COLO668 (cell line): ENCODE data around the gene CFAP119.
"Not testable (repeated sequence)": the region's sequence is repeated elsewhere in the genome, so short reads cannot be mapped to it uniquely, and the experiment has no call there.

ENCODE experiments used
- DNase-seq: peaks from one replicate; lab custom pipeline; 2025; ENCODE audit not compliant: unreplicated experiment; lab: John Stamatoyannopoulos, UW

Gene CFAP119

DNA sequence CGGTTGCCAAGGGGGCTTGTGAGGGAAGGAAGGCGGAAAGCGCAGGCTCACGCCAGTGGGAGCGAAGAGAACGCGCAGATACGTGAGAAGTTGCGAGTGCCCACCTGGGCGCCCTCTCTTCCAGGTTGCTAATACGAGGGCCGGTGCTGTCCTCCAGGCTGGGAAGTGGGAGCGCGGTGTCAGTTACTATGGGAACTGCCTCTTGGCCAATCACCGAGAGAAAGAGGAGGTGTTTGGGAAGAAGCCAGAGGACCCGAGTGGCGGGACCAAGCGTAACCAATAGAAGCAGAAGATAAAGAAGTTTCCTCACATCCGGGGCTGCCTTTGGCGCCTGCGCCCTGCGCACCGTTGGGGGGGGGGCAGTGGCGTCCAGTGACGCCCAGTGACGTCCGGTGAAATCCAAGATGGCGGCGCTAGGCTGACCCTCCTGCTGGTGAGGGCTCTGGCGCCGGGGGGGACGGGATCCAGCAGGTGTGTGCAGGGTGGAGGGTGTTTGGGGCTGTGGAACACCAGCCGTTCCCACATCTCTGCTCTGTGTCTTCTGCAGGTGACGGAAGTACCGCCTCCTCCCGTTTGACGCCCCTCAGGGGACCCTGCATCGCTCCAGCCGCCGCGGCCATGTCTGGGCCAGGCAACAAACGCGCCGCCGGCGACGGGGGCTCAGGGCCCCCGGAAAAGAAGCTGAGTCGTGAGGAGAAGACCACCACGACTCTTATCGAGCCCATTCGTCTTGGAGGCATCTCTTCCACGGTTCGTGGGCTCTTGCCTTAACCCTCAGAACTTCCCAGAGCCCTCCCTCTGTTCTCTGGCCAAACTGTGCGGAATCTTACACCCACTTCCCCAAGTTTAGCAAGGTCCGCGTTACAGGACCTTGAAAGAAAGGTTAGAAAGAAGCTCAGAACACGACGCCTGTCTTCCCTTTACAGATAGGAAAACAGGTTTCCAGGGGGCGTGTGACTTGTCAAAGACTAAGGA is at the start of gene CFAP119, which contains the start of gene RNF40:
TSS of gene CFAP119 (minus strand) at position 135 of the 975 bp plus-strand sequence. CDS start 314 bp downstream, outside the sequence.
TSS of gene RNF40 (plus strand) at position 395 of the 975 bp plus-strand sequence. CDS start at position 619, 224 bp downstream.
- DNase-seq: peak; percentile 95

GRCh38 chr16:30809675-30810074 is 47.8 kb upstream of the CFAP119 start:
- DNase-seq: not testable (repeated sequence)

GRCh38 chr16:30808890-30809426 is 47.1 kb upstream of the CFAP119 start:
- DNase-seq: not testable (repeated sequence)

DNA sequence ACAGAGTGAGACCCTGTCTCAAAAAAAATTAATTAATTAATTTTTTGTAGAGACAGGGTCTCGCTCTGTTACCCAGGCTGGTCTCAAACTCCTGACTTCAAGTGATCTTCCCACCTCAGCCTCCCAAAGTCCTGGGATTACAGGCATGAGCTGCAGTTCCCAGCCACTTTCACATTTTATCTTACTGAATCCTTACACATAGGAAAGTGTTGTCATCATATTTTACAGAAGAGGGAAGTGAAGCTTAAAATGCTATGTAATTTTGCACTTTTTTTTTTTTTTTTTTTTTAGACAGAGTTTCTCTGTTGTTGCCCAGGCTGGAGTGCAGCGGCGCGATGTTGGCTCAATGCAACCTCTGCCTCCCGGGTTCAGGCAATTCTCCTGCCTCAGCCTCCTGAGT is 46.3 kb upstream of the CFAP119 start:
- DNase-seq: no peak

DNA sequence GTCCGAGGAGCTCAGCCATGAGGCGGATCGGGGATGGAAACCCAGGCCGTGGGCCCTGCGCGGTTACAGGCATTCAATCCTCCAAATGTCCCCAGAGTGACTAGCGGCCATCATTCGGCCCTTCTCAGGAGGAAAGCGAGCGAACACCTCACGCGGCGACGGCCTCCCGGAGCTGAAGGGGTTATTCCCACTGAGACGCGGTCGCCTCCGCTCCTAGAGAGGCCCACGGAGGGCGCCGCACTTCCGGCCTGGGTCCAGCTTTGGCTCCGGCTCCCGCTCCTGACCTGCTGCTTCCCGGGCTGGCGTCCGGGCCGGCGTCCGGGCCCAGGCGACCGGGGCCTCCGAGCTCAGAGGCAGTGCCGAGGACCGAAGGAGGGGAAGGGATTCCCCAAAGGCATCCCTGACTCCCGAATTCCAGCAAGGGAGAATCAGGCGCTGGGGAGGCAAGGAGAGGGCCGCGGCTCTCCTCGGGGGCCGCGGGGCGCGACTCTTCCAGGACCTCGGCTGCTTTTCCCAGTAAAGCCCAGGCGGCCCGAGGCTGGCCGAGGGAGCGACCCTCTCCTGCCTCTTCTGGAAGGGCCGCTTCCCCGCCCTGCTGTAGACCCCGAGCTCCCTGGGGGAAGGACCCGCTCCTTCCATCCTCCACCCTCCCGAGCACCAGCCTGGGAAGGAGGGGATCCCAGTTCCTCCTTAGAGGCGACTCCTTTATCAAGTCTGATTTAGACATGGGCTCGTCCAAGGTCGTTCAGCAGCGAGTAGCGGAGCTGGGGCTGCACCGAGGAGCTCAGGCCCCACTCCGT is 43.7 kb upstream of the CFAP119 start:
- peak; percentile 89 for DNase-seq

GRCh38 chr16:30805056-30805369 is 43.2 kb upstream of the CFAP119 start:
- no peak for DNase-seq

DNA sequence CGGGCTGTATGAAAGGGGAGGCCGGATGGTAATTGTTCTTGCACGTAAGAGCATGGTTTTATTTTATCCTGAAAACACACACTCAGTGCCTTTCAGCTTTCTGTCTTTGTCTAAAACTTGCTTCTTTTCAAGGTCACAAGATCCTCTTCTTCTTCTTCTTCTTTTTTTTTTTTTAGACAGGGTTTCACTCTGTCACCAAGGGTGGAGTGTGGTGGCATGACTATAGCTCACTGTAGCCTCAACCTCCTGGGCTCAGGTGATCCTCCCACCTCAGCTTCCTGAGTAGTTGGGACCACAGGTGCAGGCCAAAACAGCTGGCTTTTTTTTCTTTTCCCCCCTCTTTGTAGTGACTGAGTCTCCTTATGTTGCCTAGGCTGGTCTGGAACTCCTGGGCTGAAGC is 41.1 kb upstream of the CFAP119 start:
- no peak for DNase-seq

DNA sequence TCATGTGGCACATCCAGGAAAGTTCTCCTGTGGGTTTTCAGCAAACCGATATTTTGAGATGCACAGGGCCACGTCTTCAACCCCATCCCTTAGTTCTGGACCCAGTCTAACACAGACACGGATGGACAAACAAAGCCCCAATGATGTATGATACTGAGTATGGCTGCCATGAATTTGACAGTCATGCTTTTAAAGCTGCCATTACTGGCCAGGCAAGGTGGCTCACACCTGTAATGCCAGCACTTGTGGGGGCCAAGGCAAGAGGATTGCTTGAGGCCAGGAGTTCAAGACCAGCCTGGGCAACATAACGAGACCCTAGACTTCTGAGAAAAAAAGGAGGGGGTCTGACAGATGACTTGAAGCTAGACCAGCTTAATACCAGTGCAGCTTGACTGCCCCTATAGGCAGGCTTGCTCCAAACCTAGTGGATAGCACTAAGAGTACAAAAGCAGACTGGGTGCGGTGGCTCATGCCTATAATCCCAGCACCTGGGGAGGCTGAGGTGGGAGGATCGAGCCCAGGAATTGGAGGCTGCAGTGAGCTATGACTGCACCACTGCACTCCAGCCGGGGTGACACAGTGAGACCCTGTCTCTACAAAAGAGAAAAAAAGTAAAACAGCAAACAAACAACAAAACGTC is 35.9 kb upstream of the CFAP119 start:
- no peak for DNase-seq

DNA sequence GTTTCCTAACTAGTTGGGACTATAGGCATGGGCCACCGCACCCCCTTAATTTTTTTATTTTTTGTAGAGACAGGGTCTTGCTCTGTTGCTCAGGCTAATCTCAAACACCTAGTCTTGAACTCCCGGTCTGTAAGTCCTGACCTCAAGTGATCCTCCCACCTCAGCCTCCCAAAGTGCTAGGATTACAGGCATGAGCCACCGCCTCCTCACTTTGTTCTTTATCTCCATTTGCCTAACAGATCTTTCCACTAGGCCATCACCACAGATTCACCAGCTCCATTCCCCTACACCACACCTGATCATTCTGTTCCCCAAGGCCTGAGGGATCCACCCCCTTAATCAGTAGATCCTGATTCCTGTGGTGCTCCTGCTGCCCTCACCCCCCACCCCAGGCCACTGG is 32.8 kb upstream of the CFAP119 start:
- DNase-seq: no peak

DNA sequence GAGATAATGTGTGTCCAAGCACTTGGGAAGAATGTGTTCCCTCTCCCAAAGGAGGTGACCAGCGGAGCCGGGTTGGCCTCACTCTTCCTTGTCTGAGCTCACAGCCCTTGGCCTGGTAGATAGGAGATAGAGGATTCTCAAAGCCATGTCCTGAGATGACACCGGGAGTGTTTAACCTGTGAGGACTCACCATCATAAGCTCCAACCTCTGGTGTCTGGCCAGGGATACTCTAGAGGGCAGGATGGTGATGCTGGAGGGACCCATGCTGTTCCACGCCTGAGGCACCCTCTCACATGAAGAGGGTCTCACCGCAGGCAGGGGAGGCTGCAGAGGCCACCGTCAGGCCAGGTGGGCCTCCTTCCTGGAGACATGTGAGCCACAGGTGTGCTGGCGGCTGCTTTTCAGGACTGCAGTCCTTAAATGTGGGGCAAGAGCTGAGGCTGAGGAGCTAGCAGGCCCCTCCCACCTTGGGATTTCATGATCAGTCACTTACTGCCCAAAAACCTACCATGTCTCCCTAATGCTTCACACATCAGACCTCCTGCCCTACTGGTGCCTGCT is 31.7 kb upstream of the CFAP119 start:
- DNase-seq: no peak

DNA sequence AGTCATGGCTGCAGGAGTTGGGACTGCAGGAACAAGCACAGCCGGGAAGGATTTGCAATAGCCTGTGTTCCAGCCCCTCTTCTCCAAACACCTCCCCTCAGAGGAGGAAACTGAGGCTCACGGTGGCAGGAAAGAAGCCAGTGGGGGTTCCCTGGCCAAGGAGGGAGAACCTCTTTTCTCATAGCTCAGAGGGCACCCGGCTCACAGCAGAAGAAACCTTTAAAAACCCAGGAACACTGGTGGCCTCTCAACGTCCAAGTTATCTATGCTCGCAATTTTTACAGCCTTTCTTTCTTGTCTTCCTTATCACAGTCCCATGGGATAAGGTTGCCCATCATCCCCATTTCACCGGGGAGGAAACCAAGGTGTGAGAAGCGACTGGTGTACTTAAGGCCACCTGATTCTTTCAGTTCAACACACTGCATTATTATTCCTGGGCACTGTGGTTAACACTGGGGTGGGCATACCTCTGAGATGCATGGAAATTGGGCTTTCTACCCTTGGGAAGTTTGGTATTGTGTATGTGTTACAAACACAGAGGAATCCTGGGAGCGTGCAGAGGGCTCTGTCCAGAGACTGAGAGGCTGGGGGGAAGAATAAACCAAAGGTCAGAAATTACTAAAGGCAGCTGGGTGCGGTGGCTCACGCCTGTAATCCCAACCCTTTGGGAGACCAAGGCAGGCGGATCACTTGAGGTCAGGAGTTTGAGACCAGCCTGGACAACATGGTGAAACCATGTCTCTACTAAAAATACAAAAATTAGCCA is 25.9 kb upstream of the CFAP119 start:
- no peak for DNase-seq

DNA sequence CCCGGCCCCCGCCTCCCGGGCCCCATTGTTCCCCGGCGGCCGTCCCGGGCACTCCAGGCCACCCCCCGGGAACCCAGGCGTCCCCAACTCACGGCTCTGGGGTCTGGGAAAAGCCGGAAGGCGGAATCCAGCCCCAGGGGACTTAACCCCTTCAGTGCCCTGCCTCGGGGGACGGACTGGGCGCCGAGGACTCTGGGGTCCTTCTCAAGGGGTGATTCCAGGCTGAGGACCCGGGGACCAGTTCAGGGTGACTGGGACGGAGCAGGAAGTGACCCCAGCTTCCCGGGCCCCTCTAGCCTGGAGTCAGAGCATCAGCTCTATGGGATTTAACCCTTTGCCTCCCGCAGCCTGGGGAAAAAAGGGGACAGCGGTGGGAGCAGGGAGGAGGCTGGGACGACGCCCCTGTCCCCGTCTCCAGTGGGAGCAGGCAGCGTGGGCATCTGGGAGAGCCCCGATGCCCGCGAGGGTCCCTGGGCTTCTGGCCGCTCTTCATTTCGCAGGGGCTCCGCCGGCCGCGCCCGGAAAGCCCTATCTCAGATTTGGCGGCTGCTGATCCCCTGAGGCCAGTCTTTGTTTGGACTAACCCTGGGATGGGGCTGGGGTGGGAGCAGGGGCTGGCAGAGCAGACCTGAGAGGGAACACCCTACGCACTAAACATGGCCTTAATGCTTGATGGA is 25.2 kb upstream of the CFAP119 start, which contains the start of gene ZNF629:
TSS of gene ZNF629 (minus strand) at position 270 of the 677 bp plus-strand sequence. CDS start 2,723 bp downstream, outside the sequence.
- peak; percentile 68 for DNase-seq

DNA sequence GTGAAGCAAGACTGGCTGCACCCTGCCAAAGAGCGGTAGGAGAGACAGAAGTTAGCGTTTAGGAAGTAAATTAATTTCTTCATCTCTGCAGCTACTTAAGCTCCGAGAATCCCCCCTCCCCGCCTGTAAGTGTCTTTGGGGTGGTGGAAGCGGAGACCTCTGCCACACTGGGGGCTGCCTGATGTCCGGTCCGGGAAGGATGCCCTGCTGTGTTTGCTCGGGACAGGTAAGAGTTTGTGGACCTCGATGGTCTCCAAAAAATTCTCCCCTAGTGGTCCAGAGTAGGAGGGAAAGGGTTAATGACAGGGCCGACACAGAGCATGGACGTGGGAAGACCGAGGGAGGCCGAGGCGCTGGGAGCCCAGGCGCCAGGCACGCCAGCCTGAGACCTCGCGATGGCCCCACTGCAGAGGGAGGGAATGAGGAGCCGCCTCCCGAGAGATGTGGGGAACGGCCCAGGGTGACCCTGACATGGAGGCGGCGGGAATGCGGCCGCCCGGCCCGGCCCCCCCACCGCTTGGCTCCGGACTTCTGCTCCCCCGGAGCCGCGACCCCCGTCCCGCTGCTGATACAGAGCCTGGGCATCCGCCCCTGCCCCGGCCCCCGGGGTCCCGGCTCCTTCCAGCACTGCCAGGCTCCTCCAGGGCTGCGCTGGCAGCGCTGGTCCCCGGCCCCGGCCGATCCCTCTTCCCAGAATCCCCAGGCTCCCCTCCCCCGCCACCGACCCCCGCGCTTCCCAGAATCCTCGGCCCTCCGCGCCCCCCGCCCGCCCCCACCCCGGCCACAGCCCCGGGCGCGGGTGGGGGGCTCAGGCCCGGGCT is 24.5 kb upstream of the CFAP119 start:
- peak; percentile 53 for DNase-seq

GRCh38 chr16:30785126-30786106 is 23.6 kb upstream of the CFAP119 start:
- DNase-seq: no peak

- DNase-seq: no peak
These were observed 22.4 kb upstream of the CFAP119 start for GRCh38 chr16:30784215-30784614.

DNA sequence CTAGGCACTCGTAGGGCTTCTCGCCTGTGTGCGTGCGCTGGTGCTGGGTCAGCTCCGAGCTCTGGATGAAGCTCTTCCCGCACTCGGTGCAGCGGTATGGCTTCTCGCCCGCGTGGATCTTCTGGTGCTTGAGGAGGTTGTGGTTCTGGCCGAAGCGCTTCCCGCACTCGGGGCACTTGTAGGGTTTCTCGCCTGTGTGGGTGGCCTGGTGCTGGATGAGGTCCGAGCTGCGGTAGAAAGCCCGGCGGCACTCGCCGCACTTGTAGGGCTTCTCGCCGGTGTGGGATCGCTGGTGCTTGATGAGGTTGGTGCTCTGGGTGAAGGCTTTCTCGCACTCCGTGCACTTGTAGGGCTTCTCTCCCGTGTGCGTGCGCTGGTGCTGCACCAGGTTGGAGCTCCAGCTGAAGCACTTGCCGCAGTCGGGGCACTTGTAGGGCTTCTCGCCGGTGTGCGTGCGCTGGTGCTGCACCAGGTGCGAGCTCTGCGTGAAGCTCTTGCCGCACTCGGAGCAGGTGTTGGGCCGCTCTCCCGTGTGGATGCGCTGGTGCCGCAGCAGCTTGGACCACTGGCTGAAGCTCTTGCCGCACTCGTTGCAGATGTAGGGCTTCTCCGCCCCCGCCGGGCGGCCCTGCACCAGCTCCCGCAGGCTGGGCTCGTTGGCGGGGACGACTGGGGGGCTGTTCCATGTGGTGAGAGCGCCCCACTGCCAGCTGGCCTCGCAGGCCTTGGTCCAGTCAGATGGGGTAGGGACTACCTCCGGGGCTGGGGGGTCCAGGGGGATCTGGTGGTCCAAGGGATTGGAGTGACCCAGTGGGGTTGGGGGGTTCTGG is 21.6 kb upstream of the CFAP119 start:
- no peak for DNase-seq
